Panc1 (cell line): ENCODE data around the gene SYNM. TPM values are rescaled to one million over a fixed set of nuclear protein-coding genes. Genes with fewer than 3 reads are reported as not detected.

ENCODE experiments used
- ATAC-seq: fragments of 200-7000 bp; cut with Tn5 transposase; 2 replicates; pipeline ENCODE4 v1.9.1; 2020; ENCODE audit warnings: mild to moderate bottlenecking, moderate library complexity
- BruUV-seq: library from RNA; stranded (reverse); fragments of 400-500 nt; replicated peaks from 2 replicates; lab custom pipeline; 2021; lab: Mats Ljungman, UMichigan
- CTCF ChIA-PET: fragments of 300-600 bp; sonication (Branson Sonifier 250); formaldehyde crosslinking; loops from one replicate; lab custom pipeline; 2022; ENCODE audit warnings: antibody characterized with exemption; lab: Charles Lee
- POLR2A ChIA-PET: fragments of 300-600 bp; sonication (Branson Sonifier 250); formaldehyde crosslinking; loops from one replicate; lab custom pipeline; 2022; ENCODE audit warnings: antibody characterized with exemption; lab: Charles Lee
- DNase-seq: peaks from one replicate; pipeline ENCODE4 v3.0.0-alpha.2; 2010; ENCODE audit warnings: low read depth, low spot score
- H3K27ac ChIP-seq: 2 replicates; pipeline ENCODE4 v1.5.1; 2011; ENCODE audit warnings: mild to moderate bottlenecking, low read length, inconsistent platforms
- H3K27me3 ChIP-seq: fragments of 200-500 bp; sonication (Bioruptor generic); 2 replicates; pipeline ENCODE4 v1.6.0; 2014; ENCODE audit warnings: low read length, inconsistent platforms; ENCODE audit not compliant: control insufficient read depth, insufficient read depth
- H3K36me3 ChIP-seq: fragments of 200-500 bp; sonication (Bioruptor generic); 2 replicates; pipeline ENCODE4 v1.5.1; 2014; ENCODE audit warnings: inconsistent platforms, mild to moderate bottlenecking, low read length, moderate library complexity; ENCODE audit not compliant: control insufficient read depth, insufficient read depth
- H3K4me1 ChIP-seq: 2 replicates; pipeline ENCODE4 v1.5.1; 2011; ENCODE audit warnings: inconsistent platforms, mild to moderate bottlenecking, low read length, moderate library complexity; ENCODE audit not compliant: control insufficient read depth, insufficient read depth
- H3K4me3 ChIP-seq, 2 experiments: 2 replicates each; pipeline ENCODE4 v1.5.1; 2011 to 2012; ENCODE audit warnings: low read depth in 2 of 2, low read length in 2 of 2, mild to moderate bottlenecking in 2 of 2, inconsistent platforms in 1 of 2, moderate library complexity in 1 of 2
- H3K9me3 ChIP-seq: fragments of 200-500 bp; sonication (Bioruptor generic); 2 replicates; pipeline ENCODE4 v1.5.1; 2014; ENCODE audit warnings: low read depth, mild to moderate bottlenecking, inconsistent platforms, low read length, moderate library complexity; ENCODE audit not compliant: control insufficient read depth, insufficient read depth
- CTCF ChIP-seq: fragments of 450-650 bp; IDR thresholded peaks from 2 replicates; pipeline ENCODE4 v1.5.1; 2017; ENCODE audit warnings: mild to moderate bottlenecking
- POLR2AphosphoS5 ChIP-seq: IDR thresholded peaks from 2 replicates; pipeline ENCODE4 v1.6.1; 2012; ENCODE audit warnings: mild to moderate bottlenecking, low read depth, low read length, moderate library complexity
- REST ChIP-seq, 2 experiments: IDR thresholded peaks; 2 replicates each; pipeline ENCODE4 v1.6.1; 2011 to 2012; ENCODE audit warnings: low read depth in 2 of 2, control low read depth in 1 of 2, low read length in 1 of 2, mild to moderate bottlenecking in 1 of 2, moderate library complexity in 1 of 2; ENCODE audit not compliant: insufficient read depth in 1 of 2
- SIN3A ChIP-seq: IDR thresholded peaks from 2 replicates; pipeline ENCODE4 v1.6.1; 2012; ENCODE audit warnings: low read depth, mild to moderate bottlenecking, low read length, moderate library complexity, borderline replicate concordance; ENCODE audit not compliant: insufficient read depth
- TCF7L2 ChIP-seq: IDR thresholded peaks from 2 replicates; pipeline ENCODE4 v1.6.1; 2011; ENCODE audit warnings: mild to moderate bottlenecking, low read depth, low read length, inconsistent platforms
- in situ Hi-C: cut with HindIII; loops from 2 replicates; pipeline ENCODE4 v1.10.0; 2016; ENCODE audit warnings: low sequenced_read_pairs, low pct_unique_long_range_greater_than_20kb
- intact Hi-C: fragments of 100-400 bp; cut with micrococcal nuclease; formaldehyde crosslinking; loops from one replicate; pipeline ENCODE4 v1.10.0; 2022; ENCODE audit not compliant: unreplicated experiment
- total RNA-seq: library from RNA; stranded (reverse); gene quantifications from one replicate; pipeline ENCODE4 v1.2.1, GENCODE V29; 2021; ENCODE audit not compliant: unreplicated experiment

The SYNM gene
- total RNA-seq, 1 experiment from 2014 or later, result 38.9 TPM

- Histone ChIP-seq H3K36me3 (no peaks in the 10 kb centered on the region), H3K27me3 (no peaks in the 10 kb centered on the region), H3K4me1 (no peaks in the 10 kb centered on the region), H3K4me3 (no peak overlapping the region), H3K9me3 (no peaks in the 10 kb centered on the region), H3K27ac (no peak overlapping the region)
- in situ Hi-C loops (no loop called here), intact Hi-C loops (no loop called here)
- BruUV-seq, result no TSS peak
- CTCF ChIA-PET, result no interaction called here
- POLR2A ChIA-PET, result no interaction called here
- TF ChIP-seq POLR2AphosphoS5 (no peak), CTCF (no peak), SIN3A (no peak), TCF7L2 (no peak), REST (IDR thresholded peaks at IDR 0.05; ENCODE audit: insufficient read depth in 1 of 2, low read depth in 2 of 2, low read length in 1 of 2) (no peak)
- no peak for ATAC-seq
- no peak for DNase-seq
Observed at GRCh38 chr15:99092554-99093172, 12.2 kb upstream of the SYNM start.

DNA sequence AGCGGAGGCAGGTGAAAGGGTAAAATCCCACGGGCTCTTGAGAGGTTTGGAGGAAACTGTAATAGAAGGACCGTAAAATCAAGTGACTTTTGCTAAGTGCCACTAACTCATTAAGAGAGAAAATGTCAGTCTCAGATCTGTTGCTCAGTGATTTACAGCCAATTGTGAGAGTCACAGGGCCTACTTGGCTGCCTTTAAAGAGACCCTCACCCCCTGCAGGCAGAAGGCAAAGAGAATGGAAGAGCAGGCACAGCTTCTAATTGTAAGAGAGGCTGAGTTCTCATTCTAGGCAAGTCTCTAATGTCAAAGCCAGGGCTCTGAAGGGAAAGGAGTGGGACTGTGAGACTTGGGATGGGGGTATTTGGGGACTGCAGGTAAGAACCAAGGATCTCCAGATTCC, 9.3 kb upstream of the SYNM start:
- ChIA-PET POLR2A (no interaction called here), CTCF (no interaction called here)
- no peak overlapping the region for H3K27ac ChIP-seq
- H3K4me3 ChIP-seq, result no peak overlapping the region
- intact Hi-C loops (no loop called here), in situ Hi-C loops (no loop called here)
- no peak for TF ChIP-seq REST (IDR thresholded peaks at IDR 0.05; ENCODE audit: insufficient read depth in 1 of 2, low read depth in 2 of 2, low read length in 1 of 2)
- no peak for TF ChIP-seq CTCF
- TF ChIP-seq POLR2AphosphoS5, result no peak
- TF ChIP-seq SIN3A, result no peak
- no peak for TF ChIP-seq TCF7L2
- H3K9me3 ChIP-seq, result no peaks in the 10 kb centered on the region
- DNase-seq (no peak), ATAC-seq (no peak)
- no peaks in the 10 kb centered on the region for H3K36me3 ChIP-seq
- BruUV-seq, result no TSS peak
- no peaks in the 10 kb centered on the region for H3K27me3 ChIP-seq
- no peaks in the 10 kb centered on the region for H3K4me1 ChIP-seq
